EH (cell line): ENCODE data around the gene PJVK.
"Not testable (repeated sequence)": the region's sequence is repeated elsewhere in the genome, so short reads cannot be mapped to it uniquely, and the experiment has no call there.

ENCODE experiments used
- DNase-seq: peaks from one replicate; pipeline ENCODE4 v3.0.0-alpha.2; 2015; ENCODE audit warnings: low read depth

The PJVK gene

DNA sequence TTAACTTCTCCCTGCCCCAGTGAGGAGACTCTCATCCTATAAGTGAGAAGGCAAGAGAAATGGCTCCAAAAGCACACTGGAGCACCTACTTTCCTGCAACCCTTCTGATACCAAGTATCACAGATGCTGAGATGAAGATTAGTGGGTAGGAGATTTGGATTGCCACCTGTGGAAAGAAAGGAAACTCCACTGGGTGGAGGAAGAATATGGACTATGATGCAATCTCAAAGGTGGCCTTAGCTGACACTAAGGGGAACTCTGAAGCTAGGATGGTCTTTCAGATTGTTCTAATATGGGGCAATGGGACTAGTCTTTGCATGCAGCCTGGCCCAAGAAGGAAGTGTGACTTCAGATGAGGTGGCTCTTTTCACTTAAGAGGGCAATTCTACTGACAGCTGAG is 21.8 kb upstream of the PJVK start:
- no peak for DNase-seq

DNA sequence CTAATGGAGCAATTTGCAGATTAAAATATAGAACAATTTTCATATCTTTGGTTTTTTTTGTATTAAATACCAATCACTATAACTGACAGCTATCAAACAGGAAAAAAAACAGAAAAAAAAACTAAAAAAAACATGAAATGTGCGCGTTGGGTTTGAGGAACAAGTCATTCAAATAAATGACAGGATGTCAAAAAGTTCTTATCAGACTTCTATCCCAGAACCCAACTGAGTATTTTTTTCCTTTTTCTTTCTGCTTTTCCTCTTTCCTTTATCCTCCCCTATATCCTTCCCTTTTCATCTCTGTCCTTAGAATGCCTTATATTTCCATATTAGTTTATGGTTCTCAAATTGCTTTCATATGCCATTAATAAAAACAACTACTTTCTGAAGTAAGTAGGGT is 14.5 kb upstream of the PJVK start:
- no peak for DNase-seq

DNA sequence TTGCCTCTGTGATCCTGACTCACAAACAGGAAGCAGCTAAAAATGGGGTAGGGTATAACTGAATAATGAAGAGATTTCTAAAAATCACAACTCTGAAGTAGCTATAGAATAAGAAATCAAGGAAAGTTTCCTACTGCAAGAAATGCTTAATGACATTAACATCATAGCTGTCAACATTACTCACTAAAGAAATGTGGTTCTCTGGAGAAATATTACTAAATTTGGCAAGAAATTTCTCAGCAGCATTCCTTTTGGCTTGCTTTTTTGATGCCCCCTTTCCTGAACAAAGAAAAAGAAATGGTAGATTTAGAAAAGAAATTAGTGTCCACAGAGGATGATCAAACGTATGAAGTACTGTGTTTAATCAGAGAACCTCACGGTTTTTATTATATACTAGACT is 9.8 kb upstream of the PJVK start:
- DNase-seq = peak; percentile 49

DNA sequence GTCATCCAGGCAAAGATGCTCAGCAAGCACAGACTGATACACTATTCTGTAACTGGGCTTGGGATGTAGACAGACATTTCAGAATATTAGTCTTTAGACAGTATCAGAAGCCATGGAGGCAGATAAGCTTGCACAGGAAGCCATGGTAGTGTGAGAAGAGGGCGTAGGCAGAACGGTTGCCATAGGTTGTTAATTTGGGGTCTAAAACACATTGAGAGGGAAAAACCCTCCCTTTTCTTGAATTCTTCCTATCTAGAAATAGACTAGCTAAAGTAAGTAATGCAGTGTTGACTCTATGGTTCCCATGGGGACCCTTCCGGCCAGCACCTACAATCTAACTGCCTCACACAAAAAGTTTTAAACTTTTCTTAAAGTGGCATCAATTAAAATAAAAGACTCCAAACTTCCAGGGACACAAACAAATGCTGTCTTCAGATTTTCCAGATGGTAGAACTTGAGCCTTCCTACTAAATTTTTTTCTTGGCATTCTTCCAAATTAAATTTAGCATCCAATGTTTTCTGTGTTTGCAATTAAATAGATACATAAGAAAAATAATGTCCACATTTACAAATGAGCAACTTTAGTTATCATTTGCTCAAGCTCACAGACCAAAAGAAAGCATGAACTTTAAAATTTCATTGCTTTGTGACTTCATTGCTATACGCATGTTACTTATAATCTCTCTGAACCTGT is 2.1 kb upstream of the PJVK start:
- DNase-seq = no peak

DNA sequence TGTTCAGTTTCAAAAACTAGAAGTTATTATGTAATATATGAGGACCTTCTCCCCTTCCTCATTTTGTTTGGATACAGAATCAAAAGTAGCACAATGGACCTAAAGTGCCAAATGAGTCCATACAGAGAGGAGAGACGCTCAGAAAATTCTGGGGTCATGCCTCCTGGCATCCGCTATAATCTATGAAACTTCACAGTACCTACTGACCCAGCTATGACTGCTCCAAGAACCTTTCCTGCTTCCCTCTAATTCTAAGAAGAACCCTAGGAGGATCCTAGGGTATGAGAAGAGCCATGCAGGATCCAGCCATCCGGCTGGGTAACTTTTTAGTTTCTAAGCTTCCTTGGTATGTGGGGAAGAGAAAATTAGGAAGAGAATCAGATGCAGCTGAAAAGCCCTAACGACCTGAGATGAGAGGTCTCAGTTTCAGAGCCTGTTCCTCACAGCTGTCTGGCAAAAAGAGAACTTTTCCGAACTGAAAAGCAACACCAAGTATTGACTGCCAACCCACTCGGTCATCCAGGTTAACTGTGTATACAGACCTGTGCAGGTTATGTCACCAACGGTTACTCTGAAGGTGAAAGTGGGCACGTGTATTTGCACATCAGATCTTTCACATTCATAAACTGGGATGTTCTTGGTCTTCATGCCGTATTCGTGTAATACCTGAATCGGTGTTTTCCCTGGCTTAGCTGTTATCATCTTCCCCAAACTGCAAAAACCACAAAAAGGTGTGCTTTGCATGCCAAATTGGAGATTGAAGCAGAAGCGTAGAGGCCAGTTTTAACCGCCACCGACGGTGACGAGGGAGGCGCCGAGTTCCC is 1.3 kb upstream of the PJVK start:
- DNase-seq = peak; percentile 7

DNA sequence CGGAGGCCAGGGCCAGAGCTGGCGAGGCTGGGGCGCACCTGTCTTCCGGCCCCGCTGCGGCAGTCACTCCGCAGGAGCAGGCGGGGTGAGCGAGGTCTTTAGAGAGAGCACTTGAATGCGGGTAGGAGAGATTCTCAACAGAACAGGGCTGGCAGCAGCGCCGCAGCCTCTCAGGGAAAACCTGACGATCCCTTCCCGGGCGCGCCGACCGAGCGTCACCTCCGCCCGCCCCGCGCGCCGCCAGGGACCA is 729 bp upstream of the PJVK start:
- DNase-seq = no peak

DNA sequence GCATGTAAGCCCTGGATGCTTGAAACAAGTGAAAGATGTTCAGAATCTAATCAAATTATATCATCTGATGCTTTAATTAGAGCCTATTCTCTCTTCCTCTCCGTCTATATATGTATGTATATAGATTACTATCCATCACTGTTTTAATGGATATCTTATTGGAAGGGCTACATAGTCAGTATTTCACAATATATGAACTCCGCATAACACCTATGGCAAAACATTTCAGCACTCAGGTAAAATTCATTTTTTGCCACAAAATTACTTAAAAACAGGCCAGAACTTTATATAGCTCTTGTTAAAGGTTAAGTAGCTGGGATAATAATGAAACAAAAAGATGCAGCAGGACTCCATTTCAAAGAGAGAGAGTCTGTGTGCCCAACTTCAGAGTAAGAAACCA is 1.2 kb downstream of the PJVK start:
- no peak for DNase-seq

DNA sequence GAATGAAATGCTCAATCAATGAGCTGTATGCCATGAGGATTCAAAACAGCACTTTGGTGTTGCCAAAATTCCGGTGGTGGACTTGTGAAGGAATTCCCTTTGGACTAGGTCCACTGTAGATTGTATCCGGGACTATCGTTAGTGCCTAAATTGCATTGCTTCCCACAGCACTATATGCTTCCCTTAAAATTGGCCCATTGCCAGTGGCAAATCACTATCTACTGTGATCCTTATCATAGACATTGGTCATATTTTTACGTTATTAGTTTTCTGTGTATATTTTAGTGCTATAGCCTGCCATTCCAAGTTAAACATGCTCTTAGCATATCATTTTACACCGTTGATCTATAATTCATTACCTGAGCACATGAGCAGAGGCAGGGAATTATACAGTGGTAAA is 1.7 kb downstream of the PJVK start:
- DNase-seq = no peak

DNA sequence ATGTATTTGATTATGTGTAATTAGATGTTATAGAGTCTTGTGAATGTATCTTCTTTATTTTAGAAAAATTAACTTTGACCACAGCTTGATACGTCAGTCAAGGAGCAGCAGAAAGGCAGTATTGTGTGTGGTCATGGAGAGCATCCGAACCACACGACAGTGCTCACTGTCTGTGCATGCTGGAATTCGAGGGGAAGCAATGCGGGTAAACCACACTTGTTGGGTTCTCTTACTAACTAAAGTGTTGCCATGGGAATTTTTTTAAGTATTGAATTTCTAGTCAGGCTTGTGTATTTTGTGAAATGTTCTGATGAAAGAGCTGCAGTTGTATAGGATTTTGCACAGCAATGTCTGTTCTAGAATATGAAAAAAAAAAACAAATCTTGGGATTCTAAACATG is 4.8 kb downstream of the PJVK start:
- no peak for DNase-seq

DNA sequence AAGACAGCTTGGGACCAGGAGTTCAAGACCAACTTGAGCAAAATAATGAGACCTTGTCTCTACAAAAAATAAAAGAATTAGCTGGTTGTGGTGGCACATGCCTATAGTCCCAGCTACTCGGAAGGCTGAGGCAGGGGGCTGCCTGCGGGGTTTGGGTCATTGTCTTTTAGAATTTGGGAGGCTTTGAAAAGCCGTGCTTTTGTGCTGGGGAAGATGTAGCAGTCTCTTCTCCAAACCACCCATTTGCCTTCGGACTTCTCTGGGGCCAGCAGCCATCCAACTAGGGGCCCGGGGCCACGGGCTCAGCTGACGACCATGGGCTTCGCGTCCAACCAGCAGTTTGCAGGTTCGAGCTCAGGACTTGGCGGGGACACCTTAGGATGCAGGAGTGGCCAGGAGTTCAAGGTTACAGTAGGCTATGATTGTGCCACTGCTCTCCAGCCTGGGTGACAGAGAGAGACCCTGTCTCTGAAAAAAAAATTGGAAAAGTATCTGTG is 6.3 kb downstream of the PJVK start:
- no peak for DNase-seq

DNA sequence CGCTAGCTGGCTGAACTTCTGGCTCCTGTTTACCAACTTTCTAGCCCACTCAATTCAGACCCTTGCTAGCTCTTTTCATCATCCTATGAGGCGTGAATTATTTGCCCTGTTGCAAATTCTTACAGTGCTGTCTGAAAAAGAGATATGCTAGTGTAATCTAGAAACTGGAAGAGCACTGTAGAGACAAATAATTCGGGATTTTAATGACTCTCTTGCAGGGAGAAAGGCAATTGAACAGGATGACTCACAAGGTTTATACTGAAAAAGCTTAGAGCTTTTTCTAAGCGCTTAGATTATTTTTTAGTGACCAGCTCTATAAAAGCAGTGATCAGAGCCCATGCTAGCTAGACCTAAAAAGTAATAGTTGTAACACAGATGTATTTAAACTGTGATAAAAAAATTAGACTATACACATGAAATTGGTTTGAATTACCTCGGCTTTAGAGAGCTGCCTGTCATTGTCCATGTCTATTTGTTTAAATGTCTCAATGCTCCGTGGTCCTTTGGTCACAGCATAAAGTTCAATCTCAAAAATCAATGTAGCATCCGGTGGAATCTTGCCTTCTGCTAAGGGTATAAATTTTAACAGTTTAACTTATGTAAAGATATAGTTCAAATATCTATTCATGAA is 18.2 kb downstream of the PJVK start:
- DNase-seq = no peak

DNA sequence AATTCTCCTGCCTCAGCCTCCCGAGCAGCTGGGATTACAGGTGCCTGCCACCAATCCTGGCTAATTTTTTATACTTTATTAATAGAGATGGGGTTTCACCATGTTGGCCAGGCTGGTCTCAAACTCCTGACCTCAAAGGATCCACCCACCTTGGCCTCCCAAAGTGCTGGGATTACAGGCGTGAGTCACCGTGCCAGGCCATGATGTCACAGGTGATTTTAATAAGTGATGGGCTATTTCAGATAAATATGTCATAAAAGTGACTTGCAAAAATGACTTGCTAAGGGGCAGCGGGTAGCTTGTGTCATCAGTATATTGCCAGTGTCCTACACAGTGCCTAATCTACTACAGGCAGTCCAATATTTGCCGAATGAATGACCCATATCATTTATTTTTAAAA is 20.1 kb downstream of the PJVK start:
- DNase-seq = not testable (repeated sequence)

DNA sequence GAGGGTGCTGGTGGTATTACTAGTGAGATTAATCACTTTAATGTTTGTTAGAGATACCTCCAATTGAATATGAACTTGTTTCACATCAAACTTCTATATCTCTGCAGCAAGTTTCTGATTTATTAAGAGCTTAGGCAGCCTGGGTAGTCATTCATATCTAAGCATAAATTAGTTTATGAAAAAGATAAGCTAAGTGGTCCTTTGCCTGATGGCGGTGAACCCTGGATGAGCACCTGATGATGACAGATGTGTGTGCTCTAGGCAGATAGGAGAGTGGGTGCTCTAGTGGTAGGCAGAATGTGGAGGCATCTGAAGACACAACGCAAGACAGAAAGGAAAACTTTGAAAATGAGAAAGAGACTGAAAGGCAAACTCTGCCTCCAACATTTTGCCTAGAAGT is 22.2 kb downstream of the PJVK start:
- DNase-seq = no peak

DNA sequence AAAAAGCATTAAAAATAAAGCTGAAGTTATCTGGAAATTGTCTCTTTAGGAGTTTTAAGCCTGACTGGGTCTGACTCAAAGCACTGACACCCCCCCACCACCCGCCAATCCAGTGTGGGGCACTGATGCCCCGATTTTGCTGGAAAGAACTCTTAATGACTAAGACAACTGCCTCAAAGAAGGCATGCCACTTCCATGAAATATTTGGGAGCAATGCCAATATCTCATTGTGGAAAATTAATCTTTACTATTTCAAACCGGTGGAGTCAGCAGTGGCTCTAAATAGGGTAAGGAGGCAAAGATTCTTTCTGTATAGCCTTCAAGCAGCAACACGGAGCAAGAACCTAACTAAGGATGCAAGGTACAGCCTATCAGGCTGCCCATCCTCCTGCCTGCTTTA is 22.8 kb downstream of the PJVK start:
- peak; percentile 29 for DNase-seq

DNA sequence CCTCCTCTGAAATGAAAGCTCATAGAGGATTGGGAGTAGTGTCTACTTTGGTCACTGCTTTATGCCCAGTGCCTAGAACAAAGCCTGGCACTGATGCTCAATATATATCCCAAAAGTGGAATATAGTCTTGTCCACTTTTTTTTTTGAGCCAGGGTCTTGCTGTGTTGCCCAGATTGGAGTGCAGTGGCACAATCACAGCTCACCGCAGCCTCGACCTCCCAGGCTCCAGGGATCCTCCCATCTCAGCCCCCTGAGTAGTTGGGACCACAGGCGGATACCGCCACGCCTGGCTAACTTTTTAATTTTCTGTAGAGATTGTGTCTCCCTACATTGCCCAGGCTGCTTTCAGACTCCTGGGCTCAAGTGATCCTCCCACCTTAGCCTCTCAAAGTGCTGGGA is 23.4 kb downstream of the PJVK start:
- no peak for DNase-seq

DNA sequence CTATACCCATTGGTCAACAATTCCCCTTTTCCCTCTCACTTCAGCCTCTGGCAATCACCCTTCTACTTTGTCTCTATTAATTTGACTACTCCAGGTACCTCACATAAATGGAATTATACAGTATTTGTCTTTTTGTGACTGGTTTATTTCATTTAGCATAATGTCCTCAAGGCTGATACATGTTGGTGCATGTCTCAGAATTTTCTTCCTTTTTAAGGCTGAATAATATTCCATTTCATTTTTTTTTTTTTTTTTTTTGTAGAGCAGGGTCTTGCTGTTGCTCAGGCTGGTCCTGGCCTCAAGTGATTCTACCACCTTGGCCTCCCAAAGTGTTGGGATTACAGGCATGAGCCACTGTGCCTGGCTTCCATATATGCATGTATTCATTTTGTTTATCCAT is 25.3 kb downstream of the PJVK start:
- DNase-seq = no peak

DNA sequence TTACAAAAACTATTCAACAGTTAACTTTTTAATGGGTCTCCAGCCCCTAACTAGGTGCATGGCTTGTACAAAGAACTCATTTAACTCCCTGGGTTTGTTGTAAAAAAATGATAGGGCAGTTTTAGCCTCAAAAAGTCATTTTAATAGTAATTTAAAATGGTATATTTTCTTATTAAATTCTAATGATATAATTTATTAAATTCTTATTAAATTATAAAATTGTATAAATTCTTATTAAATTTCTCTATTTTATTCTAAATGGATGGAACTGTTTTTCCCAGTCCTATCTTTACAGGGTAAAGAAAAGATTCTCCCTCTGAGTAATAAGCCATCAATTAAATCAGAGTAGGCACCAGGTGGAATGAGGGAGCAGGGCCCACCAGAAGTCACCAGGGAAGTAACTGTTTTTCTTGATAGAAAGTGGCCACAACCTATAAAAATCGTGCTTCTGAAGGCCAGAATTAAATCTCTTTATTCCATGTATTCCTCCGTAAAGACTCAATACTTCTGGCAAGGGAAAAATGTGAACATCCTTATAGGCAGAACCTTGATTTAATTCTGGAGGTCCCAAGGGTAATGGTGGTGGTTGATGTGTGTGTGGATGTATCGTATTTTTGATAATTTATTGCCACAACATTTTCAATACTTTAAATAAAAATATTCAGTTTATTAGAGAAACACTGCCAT is 26.4 kb downstream of the PJVK start:
- DNase-seq = no peak

DNA sequence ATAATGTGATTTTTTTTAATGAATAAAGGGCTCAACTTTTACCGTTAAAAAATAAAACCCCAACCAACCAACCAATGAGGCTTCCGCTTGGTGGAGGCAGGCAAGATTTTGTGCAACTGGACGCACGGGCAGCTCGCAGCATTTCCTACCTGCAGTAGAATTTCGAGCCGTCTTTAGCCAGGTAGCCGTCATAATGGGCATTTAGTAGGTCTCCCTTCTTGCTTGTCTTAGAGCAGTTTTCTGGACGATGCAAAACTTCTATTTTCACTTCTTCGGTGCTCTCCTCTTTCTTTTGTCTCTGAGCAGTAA is 26.9 kb downstream of the PJVK start:
- DNase-seq = no peak

DNA sequence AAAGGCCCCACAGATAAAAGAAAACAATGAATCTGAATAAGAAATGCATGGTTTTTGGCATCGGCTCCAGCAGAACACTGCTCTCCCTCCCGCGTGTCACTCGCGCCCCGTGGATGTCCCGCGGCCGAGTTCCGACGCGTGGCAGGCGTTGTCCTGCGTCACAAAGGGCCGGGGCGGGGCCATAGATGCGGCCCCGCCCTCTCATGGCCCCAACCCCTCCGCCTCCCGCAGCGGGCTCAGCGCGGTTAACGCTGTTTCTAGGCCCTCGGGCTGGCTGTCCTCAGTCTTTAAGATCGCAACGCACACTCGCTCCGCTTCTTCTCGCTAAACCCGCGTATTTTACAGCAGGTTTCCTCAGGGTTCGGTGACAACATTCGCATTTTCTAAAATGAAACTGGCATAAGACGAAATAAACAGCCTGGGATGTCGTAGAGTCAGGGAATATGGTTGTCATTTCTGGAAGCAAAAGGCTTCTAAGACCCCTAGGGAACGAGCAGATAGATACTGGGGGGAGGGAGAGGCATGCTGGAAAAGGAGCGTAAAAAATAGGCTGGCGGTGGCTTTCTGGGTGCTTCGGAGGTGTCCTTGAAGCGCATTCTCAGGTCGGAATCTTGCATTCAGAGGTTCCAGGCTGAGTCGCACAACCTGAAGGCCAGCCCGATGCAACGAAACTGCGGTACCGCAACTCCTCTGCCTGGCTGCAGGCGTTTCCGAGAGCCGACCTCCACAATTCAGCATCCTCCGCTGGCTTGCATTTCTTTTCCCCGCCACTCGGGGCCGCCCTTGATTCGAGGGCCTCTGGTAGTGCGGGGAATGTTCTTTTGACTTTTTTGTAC is 27.5 kb downstream of the PJVK start, which contains the start of gene FKBP7:
Gene FKBP7, minus strand, starts transcription at position 162 of the 836 bp plus-strand sequence. Its CDS starts 101 bp downstream, at position 61.
- DNase-seq = peak; percentile 82

DNA sequence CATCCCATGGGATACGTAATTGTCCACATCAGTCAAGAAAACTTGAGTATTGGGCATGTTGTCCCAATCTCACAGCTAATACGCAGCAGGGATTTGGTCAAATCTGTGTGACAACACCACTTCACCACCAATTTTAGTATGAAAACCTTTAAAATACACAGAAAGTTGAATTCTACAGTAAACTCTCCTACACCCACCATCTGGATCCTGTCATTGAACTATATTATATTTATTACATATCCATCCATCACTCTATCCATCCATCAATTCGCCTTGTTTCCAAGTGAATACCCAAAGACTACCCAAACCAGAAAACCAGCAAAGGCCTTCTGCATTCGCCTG is 28.1 kb downstream of the PJVK start:
- no peak for DNase-seq

DNA sequence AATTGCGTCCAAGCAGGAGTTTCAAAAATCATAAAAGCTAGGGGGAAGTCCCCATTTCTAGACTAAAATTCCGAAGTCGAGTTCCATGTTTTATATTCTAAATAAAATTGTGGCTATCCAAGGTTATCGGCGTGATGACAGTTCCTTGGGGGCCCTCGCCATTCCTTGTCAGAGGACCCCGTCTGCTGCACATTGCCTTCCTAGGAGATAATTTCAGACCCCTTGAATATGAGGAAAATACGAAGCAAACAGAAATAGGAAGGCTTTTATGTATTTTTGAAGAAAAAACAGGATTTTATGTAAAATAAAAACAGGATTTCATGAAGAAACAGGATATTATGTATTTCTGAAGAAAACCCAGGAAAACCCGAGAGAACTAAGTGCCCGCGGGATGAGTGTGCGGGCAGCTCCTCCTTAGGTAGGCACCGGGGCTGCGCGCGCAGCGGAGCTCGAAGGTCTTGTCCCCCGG is 28.6 kb downstream of the PJVK start:
- no peak for DNase-seq
